8988T (cell line): ENCODE measurements around the gene OTUD6A.

Experiments
- DNase-seq: peaks from one replicate; pipeline ENCODE4 v3.0.0; 2011

Gene OTUD6A, protein sequence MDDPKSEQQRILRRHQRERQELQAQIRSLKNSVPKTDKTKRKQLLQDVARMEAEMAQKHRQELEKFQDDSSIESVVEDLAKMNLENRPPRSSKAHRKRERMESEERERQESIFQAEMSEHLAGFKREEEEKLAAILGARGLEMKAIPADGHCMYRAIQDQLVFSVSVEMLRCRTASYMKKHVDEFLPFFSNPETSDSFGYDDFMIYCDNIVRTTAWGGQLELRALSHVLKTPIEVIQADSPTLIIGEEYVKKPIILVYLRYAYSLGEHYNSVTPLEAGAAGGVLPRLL

DNA sequence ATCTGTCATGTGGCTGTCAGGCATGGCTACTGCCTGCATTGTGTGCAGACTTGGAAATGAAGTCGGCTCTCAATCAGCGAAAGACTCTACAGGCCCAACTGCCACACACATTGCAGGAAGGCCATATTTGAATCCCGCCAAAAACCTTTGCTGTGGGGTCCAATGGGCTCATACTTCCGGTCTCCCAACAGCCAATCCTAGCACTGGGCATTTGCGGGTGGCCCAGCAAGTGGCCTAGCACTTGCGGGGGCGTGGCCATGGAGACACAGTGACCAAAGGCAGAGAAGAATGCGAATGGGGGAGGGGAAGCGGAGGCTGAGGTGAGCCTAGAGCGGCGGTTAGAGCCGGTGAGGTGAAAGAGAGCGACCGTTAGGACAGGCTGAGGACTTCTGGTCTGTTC is at the start of gene OTUD6A:
TSS of gene OTUD6A (plus strand) at position 382 of the 400 bp plus-strand sequence. CDS start 68 bp downstream, outside the sequence.
- no peak for DNase-seq

GRCh38 chrX:70012756-70013155 is 49.5 kb upstream of the OTUD6A start:
- no peak for DNase-seq

DNA sequence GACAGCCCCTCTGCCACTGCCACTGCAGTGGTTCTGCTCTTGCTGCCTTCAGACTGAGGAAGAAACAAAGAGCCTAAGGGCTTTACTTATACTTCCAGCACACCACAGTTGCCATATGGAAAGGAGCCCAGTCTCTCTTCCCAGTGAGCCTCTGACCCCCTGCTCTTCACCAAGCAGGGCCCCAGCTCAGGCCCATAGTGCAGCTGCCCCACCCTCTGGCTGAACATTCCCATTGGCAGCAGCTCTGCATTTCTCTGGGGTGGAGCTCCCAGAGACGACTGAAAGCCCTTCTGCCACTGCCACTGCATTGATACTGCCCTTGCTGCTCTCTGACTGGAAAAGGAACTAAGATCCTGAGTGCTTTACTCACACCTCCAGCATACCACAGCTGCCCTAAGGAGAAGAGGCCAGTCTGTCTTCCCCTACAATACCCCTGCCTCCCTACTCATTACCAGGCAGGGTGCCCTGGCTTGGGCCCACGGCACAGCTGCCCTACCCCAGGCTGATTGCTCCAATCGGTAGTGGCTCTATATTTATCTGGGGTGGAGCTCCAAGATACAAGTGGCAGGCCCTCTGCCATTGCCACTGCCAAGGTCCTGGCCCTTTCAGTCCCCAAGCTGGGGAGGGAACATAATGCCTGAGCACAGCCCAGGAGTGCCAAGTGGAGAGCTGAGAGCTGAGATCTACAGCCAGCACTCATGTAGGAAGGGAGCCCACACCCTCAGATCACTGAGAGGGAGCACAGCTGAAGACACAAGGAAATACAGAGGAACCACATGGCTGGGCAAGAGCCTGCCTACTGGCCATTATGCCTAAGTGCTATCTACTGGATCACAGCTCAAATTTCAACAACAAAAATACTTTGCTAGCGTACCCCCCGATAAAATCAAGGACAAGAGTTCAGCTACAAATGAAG is 48.5 kb upstream of the OTUD6A start:
- DNase-seq = no peak

DNA sequence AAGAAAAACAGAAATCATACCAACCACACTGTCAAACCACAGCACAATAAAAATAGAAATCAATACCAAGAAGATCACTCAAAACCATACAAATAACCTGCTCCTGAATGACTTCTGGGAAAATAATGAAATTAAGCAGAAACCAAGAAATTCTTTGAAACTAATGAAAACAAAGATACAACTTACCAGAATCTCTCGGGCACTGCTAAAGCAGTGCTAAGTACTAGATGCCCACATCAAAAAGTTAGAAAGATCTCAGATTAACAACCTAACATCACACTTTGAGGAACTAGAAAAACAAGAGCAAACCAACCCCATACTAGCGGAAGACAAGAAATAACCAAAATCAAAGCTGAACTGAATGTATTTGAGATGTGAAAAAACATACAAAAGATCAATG is 45.7 kb upstream of the OTUD6A start:
- DNase-seq = no peak

- no peak for DNase-seq
These were observed 39.6 kb upstream of the OTUD6A start for GRCh38 chrX:70022616-70023015.

DNA sequence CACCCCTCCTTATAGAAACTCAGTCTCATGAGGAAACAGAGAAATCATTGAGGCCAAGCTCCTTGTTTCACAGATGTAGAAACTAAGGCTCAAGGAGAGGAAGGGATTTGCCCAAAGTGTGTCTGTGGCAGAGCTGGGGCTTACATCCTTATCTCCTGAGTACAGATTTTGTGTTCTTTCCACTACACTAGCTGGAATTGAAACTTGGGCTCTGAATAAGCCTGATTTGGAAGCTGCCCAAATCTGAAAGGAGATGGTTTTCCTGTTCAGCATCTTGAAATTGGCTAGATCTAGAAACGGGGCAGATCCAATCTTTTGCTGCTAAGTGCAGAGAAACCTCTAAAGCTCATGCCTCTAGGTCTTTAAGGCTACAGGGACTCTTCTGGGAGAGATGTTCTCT is 36.8 kb upstream of the OTUD6A start:
- DNase-seq = no peak

DNA sequence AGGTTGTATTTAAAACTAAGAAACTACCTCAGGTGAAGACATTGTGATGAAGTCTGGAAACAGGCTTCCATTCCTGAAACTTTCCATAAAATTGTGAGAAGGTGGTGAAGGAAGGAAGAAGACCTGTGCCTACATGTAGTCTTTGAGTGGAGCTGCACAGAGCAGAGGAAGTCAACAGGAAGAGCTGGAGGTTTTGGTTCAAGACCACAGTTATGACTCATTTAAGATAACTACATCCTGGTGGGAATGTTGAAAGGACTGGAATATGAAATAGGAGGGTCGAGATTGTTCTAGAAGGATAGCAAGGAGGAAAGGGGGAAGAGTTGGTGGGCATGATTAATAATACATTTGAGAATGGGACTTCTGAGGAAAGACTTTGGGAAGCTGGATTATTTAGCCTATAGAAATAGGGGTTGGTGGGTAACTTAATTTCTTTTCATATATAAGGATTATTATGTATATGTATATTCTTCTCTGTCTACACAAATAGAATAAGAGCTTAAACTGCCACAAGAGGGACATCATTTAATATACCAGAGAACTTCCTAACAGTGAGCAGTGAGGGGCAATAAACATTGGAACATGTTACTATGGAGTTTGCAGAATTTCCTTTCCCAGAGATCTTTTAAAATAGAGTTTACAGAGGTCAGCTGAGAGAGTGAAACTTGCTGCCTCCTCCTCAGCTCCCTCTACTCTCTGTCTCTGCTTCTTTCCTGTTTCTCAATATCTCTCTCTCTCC is 36.0 kb upstream of the OTUD6A start:
- DNase-seq = no peak

- no peak for DNase-seq
These were observed 35.4 kb upstream of the OTUD6A start for GRCh38 chrX:70026851-70027200.

GRCh38 chrX:70029863-70030262 is 32.4 kb upstream of the OTUD6A start:
- no peak for DNase-seq

DNA sequence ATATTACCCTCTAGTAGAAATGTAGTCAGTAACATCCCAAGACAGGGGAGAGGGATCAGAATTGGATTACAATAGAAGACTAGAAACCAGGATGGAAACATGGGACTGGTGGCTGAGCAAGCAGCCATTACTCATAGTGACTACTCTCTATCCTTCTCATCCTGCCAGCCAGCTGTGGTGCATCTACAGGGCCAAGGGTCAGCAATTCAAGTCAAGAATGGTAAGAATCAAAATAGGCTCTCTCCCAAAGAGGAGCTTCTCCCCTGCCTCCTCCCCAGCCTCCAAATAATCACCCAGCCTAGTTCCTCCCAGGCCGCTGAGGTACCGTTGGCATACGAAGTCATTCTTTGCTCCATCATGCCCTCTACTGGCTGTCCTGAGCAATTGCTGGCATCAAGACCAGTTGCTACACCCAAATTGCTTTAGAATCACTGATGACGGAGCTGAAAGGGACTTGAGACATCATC is 31.9 kb upstream of the OTUD6A start:
- DNase-seq = peak; percentile 32

- no peak for DNase-seq
These were observed 29.5 kb upstream of the OTUD6A start for GRCh38 chrX:70032792-70033191.

DNA sequence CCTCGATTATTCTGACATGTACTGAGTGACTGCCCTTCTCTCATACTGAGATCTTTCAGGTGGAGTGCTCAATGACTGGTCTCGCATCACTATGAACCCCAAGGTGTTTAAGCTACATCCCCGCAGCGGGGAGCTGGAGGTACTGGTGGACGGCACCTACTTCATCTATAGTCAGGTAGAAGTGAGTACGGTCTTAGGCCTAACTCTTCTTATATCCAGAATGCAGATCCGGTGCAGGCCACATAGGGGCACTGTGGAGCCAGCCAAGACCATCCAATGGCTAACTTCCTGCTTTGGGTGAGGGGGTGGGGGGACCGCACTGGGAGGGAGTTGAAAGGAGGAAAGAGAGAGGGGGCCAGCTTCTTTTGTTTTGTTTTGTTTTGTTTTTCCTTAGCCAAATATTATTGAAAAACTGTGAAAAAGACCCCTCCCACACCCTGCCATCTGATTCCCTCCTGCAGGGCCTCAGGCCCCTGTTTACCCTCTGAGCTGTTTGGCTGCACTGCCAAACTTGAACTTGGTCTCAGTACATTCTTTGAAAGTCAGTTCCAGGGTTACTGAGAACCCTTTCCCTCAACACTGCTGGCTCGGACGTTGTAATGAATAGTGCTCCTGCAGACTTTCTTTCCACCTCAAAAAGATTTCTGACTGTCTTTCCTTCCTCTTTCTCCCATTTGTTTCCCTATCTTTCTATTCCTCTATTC is 28.8 kb upstream of the OTUD6A start:
- DNase-seq = no peak

DNA sequence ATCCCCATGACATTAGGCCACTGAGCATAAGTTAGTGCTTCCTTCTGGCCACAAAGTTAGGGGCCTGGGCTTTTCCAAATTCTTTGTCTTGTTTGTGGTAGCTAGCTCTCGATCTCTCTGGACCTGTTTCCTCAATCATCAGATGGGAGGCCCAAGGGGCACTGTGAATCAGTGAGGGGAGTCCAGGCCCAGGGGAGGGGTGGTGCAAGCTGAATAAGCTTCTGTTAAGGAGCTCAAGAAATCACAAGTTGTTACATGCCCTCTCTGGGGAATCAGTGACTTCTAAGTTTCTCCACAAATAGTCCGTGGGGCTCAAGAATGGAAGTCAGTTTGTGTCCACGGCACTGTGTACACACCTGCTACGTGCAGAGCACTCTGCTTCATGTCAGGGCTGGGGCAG is 27.6 kb upstream of the OTUD6A start:
- DNase-seq = no peak

- DNase-seq = no peak
These were observed 23.7 kb upstream of the OTUD6A start for GRCh38 chrX:70038515-70038914.

GRCh38 chrX:70038951-70039350 is 23.3 kb upstream of the OTUD6A start:
- no peak for DNase-seq

- DNase-seq = no peak
These were observed 22.5 kb upstream of the OTUD6A start for GRCh38 chrX:70039758-70040157.

DNA sequence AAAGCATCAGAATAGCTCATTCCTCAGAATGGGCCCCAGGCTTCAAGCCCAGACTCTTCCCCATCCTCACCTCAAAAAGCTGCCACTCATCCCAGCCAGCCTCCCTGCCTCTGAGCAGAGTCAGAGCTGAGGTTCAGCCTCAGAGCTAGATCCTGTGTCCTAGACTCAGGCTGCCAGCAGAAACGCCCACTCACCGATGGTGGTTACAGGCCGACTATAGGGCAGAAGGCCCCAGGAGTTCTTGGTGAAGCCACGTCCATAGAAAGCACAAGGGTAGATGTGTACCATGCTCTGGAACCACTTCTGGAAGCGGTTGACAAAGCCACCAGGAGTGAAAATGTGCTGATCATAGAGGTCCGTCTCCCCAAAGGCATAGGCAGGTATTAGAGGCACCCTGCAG is 20.3 kb upstream of the OTUD6A start:
- no peak for DNase-seq

GRCh38 chrX:70042399-70043371 is 19.6 kb upstream of the OTUD6A start:
- DNase-seq = no peak

GRCh38 chrX:70043685-70044084 is 18.6 kb upstream of the OTUD6A start:
- DNase-seq = no peak

DNA sequence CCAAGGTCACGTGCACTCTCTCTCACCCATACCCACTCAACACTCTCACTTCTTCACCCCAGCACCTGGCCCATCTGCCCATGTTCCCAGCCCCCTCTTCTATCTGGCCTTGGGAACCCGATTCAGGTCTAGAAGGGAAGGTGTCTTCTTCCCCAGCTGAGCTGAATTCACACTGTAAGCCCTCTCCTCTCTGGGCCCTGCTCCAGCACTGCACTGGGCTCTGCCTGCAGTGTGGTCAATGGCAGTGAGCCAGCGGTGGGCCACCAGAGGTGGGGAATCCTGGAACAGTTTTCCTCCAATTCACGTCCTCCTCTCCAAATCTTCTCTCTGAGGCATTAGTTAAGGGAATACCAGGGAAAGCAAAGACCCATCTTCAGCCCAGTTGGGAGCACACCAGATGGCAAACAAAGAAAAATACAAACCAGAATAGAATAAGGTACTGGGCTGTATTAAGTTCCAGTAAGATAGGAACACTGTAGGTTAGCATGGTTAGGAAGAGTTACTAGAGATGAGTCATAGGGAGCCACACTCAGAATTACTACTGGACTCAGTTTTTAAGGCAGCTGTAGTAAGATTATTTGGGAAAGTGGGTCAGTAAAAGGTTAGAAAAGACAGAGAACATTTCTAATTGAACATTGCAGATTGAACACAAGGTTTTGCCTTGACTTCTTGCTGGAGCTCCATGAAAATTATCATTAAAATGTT is 17.6 kb upstream of the OTUD6A start:
- DNase-seq = no peak

- DNase-seq = no peak
These were observed 15.3 kb upstream of the OTUD6A start for GRCh38 chrX:70046978-70047377.
